IPS-NIHi11 (cell line): ENCODE results near the gene BSDC1.

Source experiments
- DNase-seq: peaks from one replicate; pipeline ENCODE4 v3.0.0; 2012; ENCODE audit warnings: mixed read lengths, low spot score

The BSDC1 gene

DNA sequence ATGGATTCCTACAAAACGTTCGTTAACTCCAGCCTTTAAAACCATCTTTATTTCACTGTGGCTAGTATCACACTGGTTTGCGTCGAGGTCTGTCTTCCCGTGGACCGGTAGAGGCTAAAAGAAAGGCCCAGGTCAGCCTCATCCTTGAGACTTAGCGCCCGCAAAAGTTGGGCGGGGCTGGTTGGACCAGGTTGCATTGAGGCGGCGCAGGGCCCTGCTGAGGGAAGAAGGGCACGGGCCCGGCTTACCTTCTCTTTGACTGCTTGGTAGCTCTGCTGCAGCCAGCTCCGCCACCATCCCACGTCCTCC is 455 bp downstream of the BSDC1 start:
- DNase-seq, result peak; percentile 58

DNA sequence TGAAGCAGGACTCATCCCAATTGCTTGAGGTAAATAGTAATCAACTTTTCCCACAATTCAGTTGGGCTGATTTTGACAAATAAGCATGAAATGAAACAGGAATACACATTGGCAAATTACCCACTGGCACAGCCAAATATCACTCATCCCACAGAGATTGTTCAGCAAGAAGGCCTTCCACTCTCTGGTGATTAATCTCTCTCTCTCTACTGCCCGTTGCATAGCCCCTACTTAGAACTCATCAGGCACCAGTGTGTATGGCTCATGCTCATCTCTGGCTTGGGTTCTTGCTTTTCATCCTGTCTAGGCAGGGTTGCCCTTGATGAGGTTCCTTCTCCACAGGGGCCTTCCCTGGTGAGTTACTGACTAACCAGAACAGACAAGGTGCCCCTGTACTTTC is 1.1 kb downstream of the BSDC1 start:
- DNase-seq, result no peak

DNA sequence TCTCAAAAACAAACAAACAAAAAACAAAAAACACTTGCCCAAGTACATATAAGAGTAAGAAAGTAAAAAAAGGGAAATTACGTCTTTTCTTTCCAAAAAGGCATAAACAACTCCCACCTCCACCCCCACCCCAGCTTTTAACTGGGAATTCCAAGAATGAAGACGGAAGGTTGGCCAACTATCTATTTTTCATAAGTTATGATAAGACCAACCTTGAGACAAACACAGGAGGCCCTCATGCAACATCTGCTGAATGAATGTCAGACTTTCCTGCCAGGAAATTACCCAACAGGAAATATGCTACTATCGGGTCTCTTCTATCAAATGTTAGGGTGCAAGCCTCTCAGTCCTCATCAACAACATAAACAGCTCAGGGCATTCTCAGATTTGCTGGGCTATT is 1.9 kb downstream of the BSDC1 start:
- DNase-seq, result no peak

GRCh38 chr1:32390904-32391870 is 3.1 kb downstream of the BSDC1 start:
- DNase-seq, result no peak

GRCh38 chr1:32388641-32389040 is 5.6 kb downstream of the BSDC1 start:
- no peak for DNase-seq

DNA sequence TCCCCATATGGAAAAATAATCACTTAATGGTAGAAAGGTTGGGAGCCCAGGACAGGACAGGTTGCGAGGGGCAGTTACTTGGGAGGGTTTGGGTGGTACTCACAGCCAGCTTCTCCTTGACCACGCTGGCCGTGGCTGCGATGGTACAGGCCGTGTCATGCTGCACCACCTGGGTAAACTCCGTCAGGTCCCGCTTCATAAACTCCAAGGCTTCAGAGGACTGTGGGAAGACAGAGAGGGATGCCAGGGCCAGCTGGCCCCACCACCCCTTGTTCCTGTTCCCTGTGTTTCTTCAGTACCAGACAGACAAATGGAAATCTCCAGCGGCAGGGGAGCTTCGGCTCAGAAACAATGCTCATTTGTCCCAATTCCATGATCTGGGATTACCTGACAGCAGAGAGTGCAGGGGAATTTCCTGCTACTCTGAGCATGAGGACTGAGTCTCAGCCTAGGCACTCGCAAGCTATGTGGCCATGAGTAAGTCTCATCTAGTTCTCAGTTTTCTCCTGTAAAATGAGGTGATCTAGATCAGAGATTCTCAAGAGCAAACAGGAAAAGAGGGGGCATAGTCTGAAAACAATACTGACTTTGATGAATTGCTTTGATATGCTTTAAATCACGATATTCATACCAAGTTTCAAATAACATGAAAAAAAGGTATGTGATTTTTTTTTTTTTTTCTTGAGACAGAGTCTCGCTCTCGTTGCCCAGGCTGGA is 7.4 kb downstream of the BSDC1 start:
- no peak for DNase-seq

GRCh38 chr1:32380057-32380456 is 14.2 kb downstream of the BSDC1 start:
- no peak for DNase-seq

DNA sequence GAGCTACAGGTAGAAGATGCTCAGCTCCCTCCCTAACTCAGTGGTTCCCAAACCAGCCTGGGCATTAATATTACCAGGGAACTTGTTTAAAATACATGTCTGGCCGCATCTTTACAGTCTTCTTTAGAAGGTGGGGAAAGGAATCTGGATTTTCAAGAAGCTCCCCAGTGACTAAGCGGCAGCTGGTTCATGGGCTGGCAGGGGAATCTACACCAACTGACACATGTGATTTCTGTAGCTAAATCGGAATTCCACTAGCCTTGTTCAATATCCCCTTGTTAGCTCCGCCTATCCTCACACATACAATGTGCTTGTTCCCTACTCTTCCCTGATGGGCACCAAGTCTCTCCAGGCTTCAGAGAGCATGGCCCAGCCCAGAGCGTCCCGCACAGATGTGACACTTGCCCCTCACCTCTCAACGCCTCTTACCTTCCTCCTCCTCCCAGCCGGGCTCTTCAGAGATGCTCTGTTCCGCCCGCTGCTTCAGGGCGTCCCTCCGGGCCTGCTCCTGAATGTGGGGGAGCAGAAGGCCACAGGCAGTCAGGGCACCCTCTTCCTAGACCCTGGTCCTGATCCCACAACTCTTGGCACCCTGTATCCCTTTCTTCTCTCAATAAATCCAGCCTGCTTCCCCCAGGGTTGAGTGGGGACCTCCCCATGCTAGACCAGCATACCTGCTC is 16.6 kb downstream of the BSDC1 start:
- no peak for DNase-seq

DNA sequence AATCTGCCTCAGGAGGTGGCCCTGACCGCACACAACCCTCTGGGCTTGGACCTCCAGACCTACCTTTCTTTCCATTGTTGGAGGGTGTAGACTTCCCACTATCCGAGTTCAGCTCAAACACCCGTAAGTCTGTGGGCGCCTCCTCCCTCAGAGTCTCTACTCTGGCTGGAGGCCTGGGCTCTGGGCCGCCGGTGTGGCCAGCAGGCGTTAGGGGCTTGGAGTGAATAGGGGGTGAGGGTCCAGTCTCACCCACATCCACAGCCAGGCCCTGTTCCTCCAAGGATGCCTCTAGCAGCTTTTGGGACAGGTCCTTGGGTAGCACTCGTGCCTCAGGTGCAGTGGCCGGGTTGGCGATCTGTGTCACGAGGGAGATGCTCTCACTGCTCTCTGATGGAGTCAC is 18.0 kb downstream of the BSDC1 start:
- no peak for DNase-seq

DNA sequence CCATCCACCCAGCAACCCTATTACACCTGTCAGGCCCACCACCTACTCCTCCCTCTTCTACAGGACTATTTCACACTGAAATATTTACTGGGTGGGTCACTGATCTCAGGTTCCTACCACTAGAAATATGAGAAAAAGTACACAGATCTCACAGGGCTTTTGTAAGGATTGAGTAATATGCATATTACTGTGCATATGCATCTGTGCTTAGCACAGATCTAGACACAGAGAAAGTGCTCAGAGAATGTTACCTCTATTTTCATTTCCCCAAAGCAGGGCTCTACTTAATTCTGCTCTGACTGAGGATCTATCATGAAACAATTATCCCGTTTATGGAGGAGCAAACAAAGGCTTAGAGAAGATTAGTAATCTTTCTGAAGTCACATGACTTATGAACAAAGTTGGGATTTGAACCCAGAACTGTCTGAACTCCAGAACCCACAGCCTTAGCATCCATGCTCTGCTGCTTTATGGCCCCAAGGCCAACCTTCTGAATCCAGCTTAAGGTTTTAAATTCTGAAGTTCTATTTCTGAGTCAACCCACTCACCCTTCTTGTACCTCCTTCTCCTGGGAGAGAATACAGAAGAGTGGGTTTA is 20.1 kb downstream of the BSDC1 start:
- no peak for DNase-seq

GRCh38 chr1:32372149-32372756 is 22.0 kb downstream of the BSDC1 start:
- no peak for DNase-seq

GRCh38 chr1:32367912-32368635 is 26.2 kb downstream of the BSDC1 start:
- DNase-seq, result no peak

DNA sequence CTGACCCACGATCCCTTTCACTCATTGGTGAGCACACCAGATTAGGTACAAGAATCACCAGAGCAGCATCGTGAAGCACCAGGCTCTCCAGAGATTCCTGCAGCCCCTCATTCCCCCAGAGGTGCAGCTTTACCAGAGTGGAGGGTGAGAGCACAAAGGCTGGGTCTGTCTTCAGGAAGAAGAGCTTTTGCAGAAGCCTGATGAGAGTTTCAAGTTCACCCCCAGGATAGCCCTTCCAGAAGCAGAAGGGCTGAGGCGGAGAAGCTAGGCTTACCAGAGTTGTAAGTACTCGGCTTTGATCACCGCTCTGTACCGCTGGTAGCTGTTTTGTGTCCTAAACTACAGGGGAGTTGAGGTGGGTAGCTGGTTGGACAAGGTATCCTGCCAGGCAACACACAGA is 28.8 kb downstream of the BSDC1 start:
- no peak for DNase-seq

DNA sequence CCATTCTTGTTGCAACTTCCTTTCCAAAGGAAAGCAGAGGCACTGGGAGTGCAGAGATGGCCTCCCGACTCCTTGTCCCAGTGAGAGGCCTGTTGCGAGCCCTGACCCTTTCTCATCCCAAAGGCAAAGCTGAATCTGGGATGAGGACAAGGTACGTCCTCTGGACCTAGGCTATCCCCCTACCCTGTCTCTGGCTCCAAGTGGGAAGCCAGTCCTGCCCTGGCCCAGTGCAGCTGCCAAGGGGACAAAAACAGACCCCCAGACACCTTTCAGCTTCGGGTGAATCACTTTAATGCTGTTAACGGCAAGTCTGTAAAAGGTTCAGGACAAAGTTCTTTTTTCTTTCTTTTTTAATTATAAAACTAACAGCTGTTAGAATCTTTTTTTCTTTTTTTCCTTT is 29.4 kb downstream of the BSDC1 start:
- DNase-seq, result no peak

GRCh38 chr1:32363713-32364112 is 30.5 kb downstream of the BSDC1 start:
- DNase-seq, result no peak

DNA sequence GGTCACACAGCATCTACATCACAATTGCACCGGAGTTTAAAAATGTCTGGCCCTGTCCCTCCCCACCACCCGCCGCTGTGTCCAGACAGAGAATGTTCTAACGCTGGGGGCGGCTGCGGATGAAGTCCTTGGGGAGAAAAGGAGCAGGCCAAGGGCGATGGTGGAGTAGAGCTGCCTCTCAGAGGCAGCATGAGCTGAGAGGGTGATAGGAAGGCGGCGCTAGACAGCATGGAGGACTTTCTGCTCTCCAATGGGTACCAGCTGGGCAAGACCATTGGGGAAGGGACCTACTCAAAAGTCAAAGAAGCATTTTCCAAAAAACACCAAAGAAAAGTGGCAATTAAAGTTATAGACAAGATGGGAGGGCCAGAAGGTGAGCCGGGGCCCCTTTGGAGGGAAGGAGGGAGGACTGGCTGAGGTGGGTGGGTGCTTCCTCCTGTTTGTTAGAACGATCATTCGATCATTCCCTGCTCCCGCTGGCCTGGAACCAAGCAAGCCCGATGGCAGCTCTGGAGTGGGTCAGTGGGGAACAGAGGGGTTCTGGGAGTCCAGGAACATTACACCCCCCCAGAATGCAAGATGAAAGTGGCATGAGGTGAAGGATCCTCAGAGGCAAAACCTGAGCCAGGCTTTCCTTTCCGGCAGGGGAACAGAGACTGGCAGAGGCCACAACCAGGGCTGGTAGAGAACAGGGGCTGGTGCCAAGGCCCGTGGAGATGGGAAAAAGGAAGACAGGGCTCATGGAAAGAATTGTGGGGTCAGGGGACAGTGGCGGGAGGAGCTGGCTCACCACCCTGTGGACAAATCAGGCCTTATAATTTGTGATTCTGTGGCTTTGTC is 31.5 kb downstream of the BSDC1 start, which contains the start of the genes FAM229A and TSSK3:
Gene FAM229A, minus strand, starts transcription at position 12 of the 840 bp plus-strand sequence. CDS start 394 bp downstream, outside the sequence.
Gene TSSK3, plus strand, starts transcription at position 66 of the 840 bp plus-strand sequence. Its CDS starts 163 bp downstream, at position 229.
- no peak for DNase-seq

- peak; percentile 78 for DNase-seq
These were observed 32.4 kb downstream of the BSDC1 start for GRCh38 chr1:32361674-32362473.

DNA sequence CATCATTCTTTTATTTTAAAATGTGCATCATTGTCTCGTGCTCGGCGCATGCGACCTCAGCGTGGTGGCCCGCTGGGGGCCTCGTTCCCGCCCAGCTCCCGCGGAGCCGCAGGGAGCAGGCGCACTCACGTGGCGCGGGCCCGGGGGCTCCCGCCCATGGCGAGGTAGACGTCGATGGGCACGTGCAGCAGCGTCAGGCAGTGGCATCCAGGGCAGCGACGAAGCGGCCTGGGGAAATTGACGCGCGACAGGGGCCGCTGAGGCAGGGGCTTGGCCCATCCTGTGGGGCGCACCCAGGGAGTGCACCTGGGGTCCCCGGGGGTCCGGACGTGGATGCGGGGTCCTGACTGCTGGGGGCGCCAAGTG is 33.0 kb downstream of the BSDC1 start:
- DNase-seq, result peak; percentile 52

DNA sequence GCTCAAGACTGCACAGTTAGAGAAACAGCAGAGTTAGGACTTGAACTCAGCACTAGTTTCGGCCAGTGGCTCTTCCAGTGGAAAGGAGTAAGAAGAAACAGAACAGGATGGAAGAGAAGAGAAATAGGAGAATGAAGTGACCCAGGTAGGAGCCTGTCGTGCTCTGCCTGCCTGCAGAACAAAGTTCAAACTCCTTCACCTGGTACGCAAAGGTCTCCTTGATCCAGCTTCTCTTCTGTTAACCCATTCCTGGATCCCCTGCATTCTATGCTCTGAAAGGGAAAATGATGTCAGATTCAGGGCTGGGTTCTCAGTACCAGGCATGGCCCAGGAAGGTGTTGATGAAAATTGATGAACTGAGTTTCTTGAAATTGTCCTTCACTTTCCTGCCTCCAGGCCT is 35.8 kb downstream of the BSDC1 start:
- no peak for DNase-seq
